Measurements from ENCODE around the gene PAX6. TPM values are rescaled to one million over a fixed set of nuclear protein-coding genes. Genes with fewer than 3 reads are reported as not detected.

PAX6 gene
- total and polyA plus RNA-seq, 2 of the 4 experiments (the other 2 are of a cell fraction): not detected

- Histone ChIP-seq H2BK5ac (ENCODE audit: low read depth, low read length, poor library complexity, severe bottlenecking) (no peak overlapping the region), H3K14ac (replicated peaks; ENCODE audit: low read depth, low read length) (no peak overlapping the region), H3K27ac (ENCODE audit: insufficient read depth, low read length) (no peak overlapping the region), H2AK5ac (ENCODE audit: low read depth, low read length) (no peak overlapping the region), H4K5ac (ENCODE audit: low read depth, low read length) (no peak overlapping the region), H2AK9ac (replicated peaks; ENCODE audit: low read depth, low read length, poor library complexity) (no peak overlapping the region), H3K79me1 (ENCODE audit: low read depth in 1 of 2, low read length in 2 of 2) (no peaks in the 10 kb centered on the region), H2BK15ac (ENCODE audit: low read depth, low read length) (no peak overlapping the region), H3K18ac (ENCODE audit: low read depth, low read length) (no peak overlapping the region), H2AFZ (replicated peaks; ENCODE audit: low read length, poor library complexity) (no peak overlapping the region), H3K9ac (ENCODE audit: low read depth, low read length) (no peak overlapping the region), H3K9me3 (ENCODE audit: control insufficient read depth, insufficient read depth, low read length) (no peaks in the 10 kb centered on the region), H3K4me2 (ENCODE audit: low read depth, low read length) (no peak overlapping the region), H2BK20ac (ENCODE audit: low read depth, low read length) (no peak overlapping the region), H3K4ac (ENCODE audit: low read depth, low read length) (no peak overlapping the region), H3K23ac (ENCODE audit: low read depth, low read length) (no peak overlapping the region), H4K91ac (ENCODE audit: insufficient read depth, low read depth, low read length) (no peak overlapping the region), H3K9me1 (ENCODE audit: insufficient read depth, low read length) (no peaks in the 10 kb centered on the region), H3K4me3 (ENCODE audit: insufficient read depth, low read depth, low read length) (no peak overlapping the region), H4K8ac (ENCODE audit: low read depth in 2 of 2, low read length in 2 of 2) (no peak overlapping the region), H2BK120ac (ENCODE audit: low read depth, low read length) (no peak overlapping the region), H3K27me3 (ENCODE audit: control insufficient read depth, insufficient read depth, low read length) (peaks cover 19% of the 10 kb centered on the region), H3K4me1 (ENCODE audit: control insufficient read depth, insufficient read depth, low read length) (no peaks in the 10 kb centered on the region), H3K36me3 (ENCODE audit: control insufficient read depth, insufficient read depth, low read length) (no peaks in the 10 kb centered on the region), H3K56ac (ENCODE audit: extremely low read depth, insufficient read depth, low read length) (no peak overlapping the region), H4K20me1 (ENCODE audit: insufficient read depth, low read length) (no peaks in the 10 kb centered on the region)
- dilution Hi-C loops (cut with HindIII; ENCODE audit: low sequenced_read_pairs, unreplicated experiment): no loop called here
- BruUV-seq (replicated peaks): no TSS peak
- POLR2A ChIA-PET (ENCODE audit: unreplicated experiment): interaction anchor here (0.6 kb wide), 1 partner anchor 33 kb away, joined by 3 read pairs; no protein-coding TSS in a partner anchor
- in situ Hi-C loops (cut with MboI; ENCODE audit: low sequenced_read_pairs): no loop called here
- DNase-seq (no peak), ATAC-seq (ENCODE audit: low read depth) (no peak)
- intact Hi-C loops (cut with micrococcal nuclease): loop anchor here (10.0 kb wide), 1 partner anchor 296 kb away; no protein-coding TSS in a partner anchor
- no CpG with 5 or more reads among the region's 7 CpGs for WGBS, 2 experiments (ENCODE audit: extremely low coverage in 2 of 2, insufficient read length in 1 of 2)
- CTCF ChIA-PET: no interaction called here
- TF ChIP-seq POLR2A (IDR thresholded peaks at IDR 0.05; ENCODE audit: low read depth, low read length) (no peak), RAD21 (IDR thresholded peaks at IDR 0.05; ENCODE audit: low read length) (no peak), RCOR1 (IDR thresholded peaks at IDR 0.05; ENCODE audit: insufficient replicate concordance, low read length) (no peak), CHD1 (IDR thresholded peaks at IDR 0.05; ENCODE audit: low read depth, low read length) (no peak), FOS (IDR thresholded peaks at IDR 0.05; ENCODE audit: low read depth, low read length) (no peak), SMC3 (IDR thresholded peaks at IDR 0.05; ENCODE audit: low read depth, low read length) (no peak), CEBPB (IDR thresholded peaks at IDR 0.05; ENCODE audit: low read depth, low read length) (no peak), RFX5 (IDR thresholded peaks at IDR 0.05; ENCODE audit: low read depth, low read length) (no peak), NFE2L2 (IDR thresholded peaks at IDR 0.05; ENCODE audit: low read depth, low read length) (no peak), MXI1 (IDR thresholded peaks at IDR 0.05; ENCODE audit: borderline replicate concordance, low read depth, low read length) (no peak), MAZ (IDR thresholded peaks at IDR 0.05; ENCODE audit: borderline replicate concordance, low read depth, low read length) (no peak), BHLHE40 (IDR thresholded peaks at IDR 0.05; ENCODE audit: low read depth, low read length) (no peak)
These were observed 20.5 kb downstream of the PAX6 start for GRCh38 chr11:31790649-31791048.

All from IMR-90 (cell line).